Stimulated activated CD4-positive, alpha-beta T cell treated with anti-CD3 and anti-CD28 coated beads, Interleukin-12 subunit alpha, Interleukin-12 subunit beta, amount 100 ng/mL, for 24 hours (primary cell): ENCODE data around the gene SELENON.
A peak's percentile ranks its signal among the peaks of the same experiment; 100 is the strongest.
"Not testable (repeated sequence)": the region's sequence is repeated elsewhere in the genome, so short reads cannot be mapped to it uniquely, and the experiment has no call there.

Experiments used
- DNase-seq, 2 experiments: peaks; one replicate each; pipeline ENCODE4 v3.0.0-alpha.2; 2020; ENCODE audit warnings: low read depth in 2 of 2

The SELENON gene

GRCh38 chr1:25831569-25832196 is 31.7 kb downstream of the SELENON start:
- DNase-seq: no peak

DNA sequence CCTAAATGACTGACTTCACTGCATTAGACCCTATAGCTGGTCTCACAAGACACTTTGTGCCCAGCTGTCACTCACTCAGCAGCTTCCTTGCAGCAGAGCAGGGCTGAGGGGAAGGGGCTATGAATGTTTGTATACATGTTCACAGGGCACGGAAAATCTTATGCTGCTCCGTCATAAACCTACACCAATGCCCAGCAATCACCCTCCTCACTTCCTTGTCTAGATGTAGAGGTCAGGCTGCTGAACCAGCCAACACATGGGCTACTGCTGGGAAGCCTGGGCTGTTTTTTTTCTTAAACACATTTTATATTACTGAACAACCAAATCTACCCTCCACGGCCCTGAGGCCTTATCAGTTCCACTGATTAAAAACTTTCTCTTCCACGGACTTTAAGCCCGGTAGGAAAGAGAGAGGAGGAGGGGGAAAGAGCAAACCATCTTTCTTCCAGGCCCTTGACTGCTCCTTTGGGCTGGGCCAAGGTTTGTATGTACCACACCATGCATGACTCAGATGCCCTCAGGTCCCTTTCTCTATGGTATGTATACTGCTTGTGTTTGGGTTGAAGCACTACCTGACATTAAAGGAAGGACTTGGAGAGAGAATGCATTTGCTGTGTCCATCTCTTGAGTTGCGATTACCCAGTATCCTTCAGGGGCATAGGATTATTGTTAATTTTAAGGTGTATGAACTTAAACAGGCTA is 32.5 kb downstream of the SELENON start:
- no peak for DNase-seq

GRCh38 chr1:25833158-25833557 is 33.2 kb downstream of the SELENON start:
- DNase-seq: no peak

- no peak for DNase-seq
Measured at GRCh38 chr1:25834894-25835293, 34.9 kb downstream of the SELENON start.

DNA sequence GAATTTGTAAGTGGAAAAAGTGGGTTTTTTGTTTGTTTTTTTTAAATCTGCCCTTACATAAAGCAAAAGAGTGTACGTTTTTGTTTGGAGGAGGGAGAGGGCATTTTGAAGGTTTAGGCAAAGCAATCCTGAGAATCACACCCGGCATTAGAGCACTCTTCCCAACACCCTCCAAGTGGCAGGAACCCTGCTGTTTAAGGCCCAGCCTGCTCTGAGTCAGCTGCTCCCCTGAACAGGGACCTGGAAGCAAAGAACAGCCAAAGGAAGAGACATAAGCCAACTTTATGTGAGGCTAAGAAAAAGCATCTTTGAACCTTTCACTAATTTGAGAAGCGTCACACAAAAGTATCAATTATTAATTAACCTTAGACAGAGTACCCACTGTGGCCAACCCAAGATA is 36.7 kb downstream of the SELENON start:
- no peak for DNase-seq

- DNase-seq: no peak
Measured at GRCh38 chr1:25837262-25837875, 37.4 kb downstream of the SELENON start.

DNA sequence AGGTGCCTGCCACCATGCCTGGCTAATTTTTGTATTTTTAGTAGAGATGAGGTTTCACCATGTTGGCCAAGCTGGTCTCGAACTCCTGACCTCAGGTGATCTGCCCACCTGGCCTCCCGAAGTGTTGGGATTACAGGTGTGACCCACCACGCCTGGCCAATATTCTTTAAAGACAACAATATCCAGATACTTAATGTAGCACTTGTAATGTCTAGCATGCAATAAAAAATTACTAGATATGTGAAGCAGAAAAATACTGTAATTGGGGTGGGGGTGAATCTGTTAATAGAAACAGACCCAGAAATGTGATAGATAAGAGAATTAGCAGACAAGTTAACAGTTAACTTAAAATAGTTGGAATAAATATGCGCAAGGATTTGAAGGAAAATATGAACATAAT is 39.8 kb downstream of the SELENON start:
- not testable (repeated sequence) for DNase-seq

DNA sequence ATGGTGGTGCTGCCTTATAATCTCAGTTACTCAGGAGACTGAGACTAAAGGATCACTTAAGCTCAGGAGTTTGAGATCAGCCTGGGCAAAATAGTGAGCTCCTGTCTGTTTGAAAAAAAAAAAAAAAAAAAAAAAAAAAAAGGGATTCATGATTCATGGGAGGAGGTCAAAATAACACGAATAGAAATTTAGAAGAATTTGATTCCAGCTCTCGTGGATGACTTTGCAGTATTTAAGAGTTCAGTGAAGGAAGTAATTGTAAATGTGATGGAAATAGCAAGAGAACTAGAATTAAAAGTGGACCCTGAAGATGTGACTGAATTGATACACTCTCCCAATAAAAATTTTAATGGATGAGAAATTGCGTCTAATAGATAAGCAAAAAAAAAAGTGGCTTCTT is 43.5 kb downstream of the SELENON start:
- DNase-seq: no peak

DNA sequence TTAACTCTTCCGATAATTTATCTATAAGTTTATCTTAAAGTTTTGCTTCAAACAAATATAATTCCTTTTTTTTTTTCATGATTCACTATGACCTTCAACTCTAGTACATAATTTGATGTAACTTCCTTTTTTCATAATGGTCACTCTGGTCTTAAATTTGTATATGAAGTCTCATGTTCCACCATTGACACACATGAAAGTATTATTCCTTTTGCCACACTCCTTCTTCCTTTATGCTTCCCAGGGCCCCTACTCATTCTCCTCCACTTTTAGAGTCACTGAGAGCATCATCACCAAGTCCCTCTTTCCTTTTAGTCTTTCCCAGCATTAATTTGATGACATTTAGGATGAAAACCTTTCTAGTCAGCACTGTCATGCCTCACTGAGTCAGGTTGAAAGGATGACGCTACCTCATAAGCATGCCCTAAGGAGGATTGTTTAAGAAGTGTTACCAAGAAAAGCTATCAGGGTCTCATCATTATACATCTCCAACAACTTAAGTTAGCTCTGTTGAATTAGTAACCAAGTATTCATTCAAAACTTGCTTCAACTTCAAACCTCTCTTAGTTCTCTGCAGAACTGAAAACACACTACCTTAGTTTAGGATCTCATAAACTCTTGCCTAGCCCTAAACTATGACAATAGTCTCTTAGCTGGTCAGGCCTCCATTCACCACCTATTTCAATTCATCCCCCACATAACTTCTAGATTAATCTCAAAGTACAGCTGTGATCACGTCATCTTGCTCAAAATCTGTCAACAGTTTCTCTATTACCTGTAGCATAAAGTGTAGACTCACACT is 44.7 kb downstream of the SELENON start:
- DNase-seq: no peak

DNA sequence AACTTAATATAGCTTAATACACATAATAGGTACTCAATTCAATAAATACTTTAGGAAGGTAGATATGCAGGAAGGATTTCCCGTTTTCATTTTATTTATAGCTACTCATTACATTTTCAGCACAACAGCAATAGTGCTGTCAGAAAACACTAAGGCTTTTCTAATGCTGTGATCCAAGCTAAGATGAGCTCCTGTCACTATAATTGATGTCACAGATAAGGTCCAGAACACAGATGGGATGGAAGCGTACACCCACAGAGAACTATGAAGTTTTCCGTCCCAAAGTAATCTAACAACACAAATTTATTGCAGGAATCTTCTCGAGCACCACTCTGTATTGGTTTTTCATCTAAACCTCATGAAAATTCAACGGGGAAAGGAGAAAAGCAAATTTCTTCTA is 45.7 kb downstream of the SELENON start:
- DNase-seq: no peak

GRCh38 chr1:25847929-25848328 is 47.9 kb downstream of the SELENON start:
- no peak for DNase-seq

DNA sequence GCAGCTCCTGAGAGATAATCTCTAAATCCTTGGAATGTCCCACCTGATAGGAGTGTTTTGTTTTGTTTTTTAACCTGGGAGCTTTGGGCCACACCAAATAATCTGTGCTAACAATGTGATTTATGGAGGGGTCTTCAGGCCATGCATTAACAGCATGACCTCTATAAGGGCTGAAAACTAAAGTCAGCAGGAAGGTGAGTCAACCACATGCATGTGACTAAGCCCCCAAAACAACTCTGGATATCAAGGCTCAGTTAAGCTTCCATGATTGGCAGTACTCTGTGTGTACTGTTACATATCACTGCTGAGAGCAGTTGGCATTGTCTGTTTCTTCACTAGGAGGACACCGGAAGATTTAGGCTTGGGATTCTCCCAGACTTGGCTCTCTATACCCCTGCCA is 48.5 kb downstream of the SELENON start:
- no peak for DNase-seq

DNA sequence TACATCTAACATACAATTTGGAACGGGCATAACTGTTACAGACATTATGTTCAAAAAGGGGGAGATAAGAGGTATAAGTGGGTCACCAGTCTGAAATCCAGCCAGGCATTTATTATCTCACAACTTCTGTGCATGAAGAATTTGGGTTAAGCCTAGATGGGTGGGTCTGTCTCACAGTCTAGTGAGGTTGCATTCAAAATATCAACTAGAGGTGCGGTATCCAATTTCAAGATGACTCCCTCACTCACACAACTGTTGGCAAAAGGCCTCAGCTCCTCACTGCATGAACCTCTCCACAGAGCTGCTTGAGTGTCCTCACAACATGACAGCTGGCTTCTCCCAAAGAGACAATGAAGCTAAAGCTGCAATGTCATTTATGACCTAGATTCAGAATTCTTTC is 54.6 kb downstream of the SELENON start:
- DNase-seq: no peak

- DNase-seq: no peak
Measured at GRCh38 chr1:25856856-25857255, 56.9 kb downstream of the SELENON start.

DNA sequence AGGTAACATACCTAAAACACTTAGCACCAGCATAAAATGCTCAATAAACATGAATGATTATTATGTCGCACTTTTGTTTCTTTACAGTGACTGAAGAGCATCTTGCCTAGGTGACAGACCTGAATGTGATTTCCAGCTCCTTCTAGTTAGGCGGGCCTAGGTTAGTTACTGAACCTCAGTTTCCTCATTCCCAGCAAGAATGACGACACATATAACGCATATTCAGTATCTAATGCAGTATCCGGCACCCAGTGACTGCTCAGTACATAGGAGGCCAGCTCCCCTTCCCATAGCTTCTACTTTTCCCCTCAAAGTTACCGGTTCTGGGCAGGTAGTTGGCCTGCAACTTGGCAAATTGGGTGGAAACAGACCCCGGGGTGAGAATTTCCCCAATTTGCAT is 58.5 kb downstream of the SELENON start:
- DNase-seq: no peak

DNA sequence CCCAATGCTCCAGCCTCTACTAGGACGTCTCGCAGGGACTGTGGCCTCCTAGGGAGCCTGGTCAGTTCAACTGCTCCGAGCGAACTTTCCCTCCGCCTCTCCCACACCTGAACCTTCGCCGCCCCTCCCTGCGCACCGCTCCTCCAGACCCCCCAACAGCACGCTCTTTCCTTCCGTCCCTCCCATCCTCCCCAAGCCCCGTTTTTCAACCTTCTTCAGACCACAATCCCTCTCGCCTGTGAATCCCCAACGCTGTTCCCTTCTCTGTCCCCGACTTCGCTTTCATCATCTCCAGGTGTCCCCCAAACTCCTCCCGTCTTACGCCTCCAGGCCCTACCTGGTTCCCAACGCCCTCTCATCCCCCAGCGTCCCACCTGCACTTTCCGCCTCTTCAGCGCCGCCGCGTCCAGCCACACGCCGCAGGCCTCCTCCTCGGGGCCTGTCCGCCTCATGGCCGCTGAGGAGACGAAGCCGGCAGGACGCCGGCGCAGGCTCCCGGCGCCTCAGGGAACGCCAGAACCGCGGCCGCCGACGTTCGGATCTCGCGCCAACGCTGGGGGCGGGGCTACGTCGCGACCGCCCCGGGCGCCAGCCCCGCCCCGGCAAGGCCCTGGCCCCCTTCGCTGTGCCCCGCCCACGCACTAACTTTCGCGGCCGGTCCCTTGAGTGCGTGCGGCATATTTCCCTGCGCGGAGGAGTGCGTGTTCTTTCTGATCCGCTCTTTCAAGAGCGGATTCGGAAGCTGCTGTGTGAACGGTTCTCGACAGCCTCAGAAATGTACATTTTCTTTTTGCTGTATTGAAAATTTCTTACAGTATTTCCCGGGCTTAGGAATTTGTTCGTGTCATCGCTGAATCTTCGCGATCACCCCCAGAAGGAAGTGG is 59.2 kb downstream of the SELENON start, which contains the start of gene AUNIP:
TSS of gene AUNIP (minus strand) at position 552 of the 884 bp plus-strand sequence. CDS start at position 452, 100 bp downstream.
- peak; percentile 79 to 87 for DNase-seq

GRCh38 chr1:25861316-25862286 is 61.6 kb downstream of the SELENON start:
- DNase-seq: no peak

GRCh38 chr1:25862785-25863485 is 62.9 kb downstream of the SELENON start:
- no peak for DNase-seq

- no peak for DNase-seq
Measured at GRCh38 chr1:25863486-25864262, 63.7 kb downstream of the SELENON start.
